Tongue (tissue), 2 donors: ENCODE results near the gene SLC29A3. TPM values are rescaled to one million over a fixed set of nuclear protein-coding genes. Genes with fewer than 3 reads are reported as not detected.

Experiments
- DNase-seq: peaks from one replicate; pipeline ENCODE4 v3.0.0-alpha.2; 2015
- total RNA-seq: library from RNA; depleted of rRNA; stranded (reverse); fragments of >200 nt; gene quantifications from one replicate; pipeline ENCODE4 v1.2.3, GENCODE V29; 2014

The SLC29A3 gene
- total RNA-seq, 1 donor from 2014 or later: 1.9 TPM

DNA sequence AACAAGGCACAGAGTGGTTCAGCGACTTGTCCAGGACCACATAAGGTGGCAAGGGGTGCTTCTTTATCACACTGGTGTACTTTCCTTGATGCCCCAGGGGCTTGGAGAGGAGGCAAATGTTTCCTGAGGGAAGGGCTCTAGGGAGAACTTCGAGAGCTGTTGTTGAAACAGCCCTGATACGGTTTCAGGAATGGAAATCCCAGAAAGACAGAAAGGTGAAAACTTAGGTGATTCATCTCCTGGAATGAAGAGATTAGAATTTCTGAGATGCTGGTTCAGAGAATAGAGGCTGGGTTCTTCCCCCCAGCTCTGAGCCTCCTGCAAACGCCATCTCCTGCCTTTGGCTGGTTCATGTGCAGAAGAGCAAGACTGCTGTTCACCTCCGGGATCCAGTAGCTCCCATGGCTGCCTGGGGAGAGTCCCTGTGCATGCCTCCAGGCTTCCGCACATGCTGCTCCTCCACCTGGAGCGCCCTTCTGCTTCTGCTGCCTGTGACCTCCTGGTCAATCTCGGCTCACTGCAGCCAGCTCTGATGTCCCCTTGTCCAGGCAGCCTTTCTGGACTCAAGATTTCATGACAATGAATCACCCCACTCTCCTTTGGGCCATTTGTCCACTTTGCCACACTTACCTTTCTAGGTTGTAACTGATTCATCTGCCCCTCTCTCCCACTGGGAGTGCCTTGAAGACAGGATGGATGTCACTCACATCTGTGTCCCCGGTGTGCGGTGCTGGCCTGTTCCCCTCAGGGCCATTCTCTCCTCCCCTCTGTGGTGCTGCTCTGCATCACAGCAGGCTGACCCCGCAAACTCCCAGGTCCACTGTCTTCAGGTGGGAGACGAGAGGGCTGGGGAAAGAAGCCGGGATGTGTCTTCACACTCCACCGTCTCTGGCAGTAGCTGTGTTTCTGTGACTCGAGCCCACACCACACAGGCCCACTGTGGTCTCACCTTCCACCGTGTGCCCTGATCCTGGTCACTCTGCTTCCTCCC, 74.0 kb downstream of the SLC29A3 start:
- no peak for DNase-seq

DNA sequence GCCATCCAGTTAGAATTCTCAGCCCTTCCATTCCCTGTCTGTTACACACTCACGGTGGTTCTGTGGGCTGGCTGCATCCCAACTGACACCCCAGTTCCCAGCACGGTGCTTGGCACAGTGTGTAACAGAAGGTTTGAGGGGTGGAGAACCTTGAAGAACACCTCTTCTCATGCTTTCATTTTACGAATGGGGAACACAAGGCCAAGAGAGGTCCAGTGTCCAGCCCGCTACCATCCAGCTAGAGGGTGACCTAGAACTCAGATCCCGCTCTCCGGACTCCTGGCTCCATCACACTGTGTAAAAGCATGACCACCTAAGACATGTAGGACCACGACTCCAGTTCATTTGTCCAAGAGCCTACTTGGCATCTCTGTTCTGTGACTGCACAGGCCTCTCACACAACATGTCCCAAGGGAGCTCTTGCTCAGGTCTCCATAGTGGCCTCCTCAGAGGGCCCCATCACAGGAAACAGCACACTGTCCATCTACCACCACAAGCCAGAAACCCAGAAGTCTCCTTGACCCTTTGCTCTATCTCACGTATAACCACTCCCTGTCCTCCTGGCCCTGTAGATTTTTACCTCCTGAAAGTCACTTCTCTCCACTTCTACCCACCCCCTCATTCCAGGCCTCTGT, 74.9 kb downstream of the SLC29A3 start:
- no peak for DNase-seq

DNA sequence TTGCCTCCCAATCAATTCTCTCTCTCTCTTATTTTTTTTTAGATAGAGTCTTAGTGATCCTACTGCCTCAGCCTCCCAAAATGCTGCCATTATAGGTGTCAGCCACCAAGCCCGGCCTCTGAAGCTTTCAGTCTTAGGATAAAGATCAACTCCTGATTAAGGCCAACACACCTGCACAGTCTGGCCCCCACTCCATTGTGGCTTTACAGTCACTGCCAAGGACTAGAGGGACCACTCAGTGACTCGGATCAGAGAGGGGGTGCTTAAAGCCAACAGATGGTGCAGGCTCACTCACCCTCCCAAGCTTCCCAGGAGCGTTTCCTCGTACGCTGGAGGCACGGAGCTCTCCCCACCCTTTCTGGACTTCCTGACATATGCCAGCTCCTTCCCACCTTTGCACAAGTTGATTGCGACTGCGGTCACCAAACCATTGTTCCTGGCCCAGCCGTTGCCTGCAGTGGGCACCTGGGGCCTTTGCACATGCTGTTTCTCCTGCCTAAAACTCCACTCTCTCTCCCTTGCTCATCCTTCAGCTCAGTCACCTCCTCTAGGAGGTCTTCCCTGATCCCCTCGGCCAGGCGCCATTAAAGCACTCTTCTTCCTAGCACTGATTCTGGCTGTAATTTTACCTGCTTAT, 76.0 kb downstream of the SLC29A3 start:
- DNase-seq: no peak

DNA sequence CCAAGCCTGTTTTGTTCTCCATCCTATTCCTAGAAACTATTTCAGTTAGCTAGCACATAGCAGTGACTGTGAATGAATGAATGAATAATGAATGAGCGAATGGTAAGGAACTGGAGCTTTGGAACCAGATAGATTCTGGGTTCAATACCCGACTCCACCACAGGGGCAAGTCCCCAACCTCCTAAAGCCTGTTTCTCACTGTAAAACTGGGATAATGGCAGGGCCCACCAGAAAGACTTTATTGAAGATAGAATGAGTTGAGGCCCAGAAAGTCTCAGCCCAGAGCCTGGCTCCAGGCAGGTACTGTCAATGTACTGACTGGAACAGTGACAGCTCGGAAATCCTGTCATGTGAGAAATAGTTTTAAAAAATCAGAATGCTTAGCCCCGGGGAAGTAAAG, 76.6 kb downstream of the SLC29A3 start:
- DNase-seq: no peak

DNA sequence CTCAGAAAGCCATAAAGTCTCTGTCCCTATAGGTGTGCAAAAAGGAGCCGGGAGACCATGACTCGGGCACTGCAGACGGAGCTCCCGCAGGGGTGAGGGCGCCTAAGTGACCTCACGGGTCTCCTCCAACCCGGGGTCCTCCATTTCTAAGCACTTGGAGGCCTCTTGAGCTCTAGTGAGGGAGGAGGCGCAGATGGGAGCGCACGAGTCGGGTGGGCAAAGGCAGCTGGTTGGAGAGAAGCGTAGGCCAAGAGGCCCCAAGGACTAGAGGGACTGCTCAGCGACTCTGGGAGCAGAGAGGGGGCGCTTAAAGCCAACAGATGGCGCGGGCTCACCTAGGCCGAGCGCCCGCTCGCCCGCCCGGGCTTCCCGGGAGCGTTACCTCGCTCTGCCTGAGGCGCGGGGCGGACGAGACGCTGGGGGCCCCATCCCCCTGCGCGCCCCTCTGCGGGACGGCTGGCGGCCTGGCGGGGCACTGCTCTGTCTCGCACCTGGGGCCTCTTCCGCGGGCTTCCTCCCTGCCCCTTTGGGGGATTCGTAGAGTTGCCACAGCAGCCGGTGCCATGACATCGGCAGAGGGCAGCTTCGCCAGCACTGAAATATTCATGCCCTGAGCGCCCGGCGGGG, 77.1 kb downstream of the SLC29A3 start:
- peak; percentile 89 for DNase-seq

DNA sequence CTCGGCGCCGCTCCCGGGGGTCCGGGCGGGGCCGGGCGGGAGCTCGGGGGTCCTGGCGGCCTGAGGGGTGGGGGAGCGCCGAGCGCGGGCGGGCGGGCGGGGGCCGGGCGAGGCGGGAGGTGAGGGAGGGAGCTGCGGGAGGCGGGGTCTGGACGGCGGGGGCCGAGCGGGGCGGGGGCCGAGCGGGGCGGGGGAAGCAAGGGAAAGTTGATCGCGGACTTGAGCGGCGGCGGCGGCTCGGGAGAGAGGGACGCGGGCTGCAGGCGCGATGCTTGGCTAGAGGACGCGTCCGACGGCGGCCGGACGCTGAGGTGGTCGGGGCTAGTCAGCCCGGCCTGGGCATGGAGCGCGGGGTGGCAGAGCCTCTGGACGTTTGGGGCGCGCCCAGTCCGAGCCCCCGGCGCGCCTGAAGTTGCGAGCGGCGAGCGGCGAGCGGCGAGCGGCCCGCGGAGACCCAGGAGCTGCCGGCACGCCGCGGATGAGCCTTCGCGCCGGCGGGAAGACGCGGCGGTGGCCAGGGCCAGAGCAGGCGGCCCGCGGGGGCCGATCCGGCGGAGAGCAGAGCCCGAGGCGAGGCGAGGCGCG, 77.7 kb downstream of the SLC29A3 start, which contains the start of gene CDH23:
TSS of gene CDH23 (plus strand) at position 210 of the 585 bp plus-strand sequence. CDS start 42,912 bp downstream, outside the sequence.
- peak; percentile 74 for DNase-seq

DNA sequence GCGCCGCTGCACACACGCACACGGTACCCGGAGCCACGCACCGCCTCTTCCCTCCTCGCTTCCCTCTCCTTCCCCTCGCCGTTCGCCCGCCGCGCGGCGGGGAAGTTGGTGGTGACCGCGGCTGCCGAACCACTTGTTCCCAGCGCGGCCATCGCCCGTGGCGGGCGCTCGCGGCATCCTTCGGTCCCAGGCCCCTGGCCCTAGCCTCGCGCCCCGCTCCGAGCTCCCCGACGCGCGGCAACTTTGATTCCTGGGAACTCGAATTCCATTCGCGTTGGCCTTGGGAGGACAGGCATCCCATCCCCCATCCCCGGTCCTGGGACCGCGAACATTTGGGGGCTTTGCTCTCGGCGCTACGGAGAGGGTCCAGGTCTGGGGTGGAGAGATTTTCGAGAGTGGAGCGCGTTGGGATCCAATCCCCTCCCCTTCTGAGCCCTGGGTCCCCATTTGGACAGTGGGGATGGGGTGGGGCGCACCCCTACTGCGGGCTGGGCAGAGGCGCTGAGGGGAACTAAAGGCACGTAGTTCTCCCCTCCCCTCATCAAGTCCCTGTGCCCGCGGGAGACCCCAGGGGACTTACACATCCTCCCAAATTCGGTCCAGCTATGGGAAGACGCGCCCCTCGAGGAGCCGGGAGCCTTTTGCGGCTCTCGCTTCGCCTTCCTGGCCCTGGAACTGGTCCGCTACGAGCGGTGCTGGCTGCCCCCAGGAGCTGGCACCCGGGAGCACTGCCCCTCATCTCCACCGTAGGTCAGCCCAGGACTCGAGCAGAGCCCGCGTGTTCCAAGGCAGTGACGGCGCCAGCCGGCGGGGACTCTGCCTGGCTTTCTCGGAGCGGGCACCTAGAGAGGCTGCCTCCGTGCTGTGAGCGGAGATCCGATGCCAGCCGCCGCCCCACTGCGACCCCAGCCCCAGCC, 78.5 kb downstream of the SLC29A3 start:
- DNase-seq: peak; percentile 14

DNA sequence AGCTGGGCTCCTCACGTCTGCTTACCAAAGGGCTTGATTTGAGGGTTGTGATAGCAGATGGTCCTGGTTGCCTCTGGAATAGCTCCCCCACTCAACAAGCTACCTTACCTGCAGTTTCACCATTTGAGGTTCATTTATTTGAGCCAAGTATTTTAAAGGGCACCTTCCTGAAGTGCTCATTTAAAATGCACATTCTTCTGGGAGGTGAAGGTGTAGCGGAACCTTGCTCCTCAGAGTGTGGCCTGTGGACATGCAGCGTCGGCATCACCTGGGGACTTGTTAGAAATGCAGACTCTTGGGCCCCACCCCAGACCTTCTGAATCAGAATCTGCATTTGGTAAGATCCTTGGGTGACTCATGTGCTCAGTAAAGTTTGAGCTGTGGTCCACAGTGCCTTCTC, 79.9 kb downstream of the SLC29A3 start:
- DNase-seq: no peak

DNA sequence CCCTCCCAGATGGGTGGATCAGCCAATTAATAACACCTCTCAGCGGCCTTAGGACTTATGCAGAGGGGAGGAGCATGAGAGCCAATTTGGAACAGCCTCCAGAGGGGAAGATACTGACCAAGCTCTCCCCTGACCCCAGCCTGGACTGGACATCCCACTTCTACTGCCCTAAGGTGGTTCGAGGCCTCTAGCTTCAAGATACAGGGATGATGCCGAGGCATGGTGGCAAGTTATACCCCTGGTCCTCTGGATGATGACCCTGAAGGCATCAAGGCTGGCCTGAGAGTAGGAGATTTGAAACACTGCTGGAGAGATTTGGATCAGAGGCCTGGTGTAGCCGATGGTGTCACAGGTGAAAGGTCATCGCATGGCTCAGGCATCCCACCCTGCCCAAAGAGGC, 80.9 kb downstream of the SLC29A3 start:
- no peak for DNase-seq

DNA sequence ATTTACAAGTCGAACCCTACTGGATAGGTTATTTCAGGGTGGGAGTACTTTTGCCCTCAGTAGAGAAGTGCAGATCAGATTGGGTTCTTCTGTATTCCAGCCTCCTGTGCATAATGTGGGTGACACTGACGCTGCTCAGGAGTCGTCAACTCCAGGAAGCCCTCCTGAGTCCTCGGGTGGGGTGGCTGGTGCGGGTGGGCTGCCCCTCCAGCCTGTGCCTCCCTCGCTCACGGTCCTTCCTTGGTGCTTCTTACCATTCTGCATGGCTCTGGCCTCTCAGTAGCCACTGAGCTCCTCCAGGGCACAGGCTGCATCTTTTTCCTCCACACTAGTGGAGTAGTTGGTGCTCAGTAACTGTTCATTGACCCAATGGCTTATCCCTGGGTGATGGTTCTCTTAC, 82.0 kb downstream of the SLC29A3 start:
- no peak for DNase-seq

DNA sequence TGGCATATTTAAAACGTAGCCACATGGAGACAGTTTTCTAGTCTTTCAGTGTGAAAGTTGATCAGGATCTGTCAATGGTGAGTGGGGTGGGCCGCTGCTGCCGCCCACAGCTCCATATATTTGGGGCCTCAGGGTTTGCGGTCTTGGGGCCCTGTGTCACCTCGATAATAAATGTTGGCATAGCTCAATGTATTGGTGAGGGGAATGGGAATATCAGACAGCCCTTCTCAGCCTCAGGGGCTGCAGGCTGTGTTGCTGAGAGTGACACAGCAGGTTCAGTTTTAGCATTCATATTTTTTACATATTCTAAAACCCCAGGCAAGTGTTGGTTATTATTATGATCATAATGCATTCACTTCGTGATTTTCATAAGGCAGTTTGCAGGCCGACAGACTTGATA, 82.9 kb downstream of the SLC29A3 start:
- DNase-seq: no peak

DNA sequence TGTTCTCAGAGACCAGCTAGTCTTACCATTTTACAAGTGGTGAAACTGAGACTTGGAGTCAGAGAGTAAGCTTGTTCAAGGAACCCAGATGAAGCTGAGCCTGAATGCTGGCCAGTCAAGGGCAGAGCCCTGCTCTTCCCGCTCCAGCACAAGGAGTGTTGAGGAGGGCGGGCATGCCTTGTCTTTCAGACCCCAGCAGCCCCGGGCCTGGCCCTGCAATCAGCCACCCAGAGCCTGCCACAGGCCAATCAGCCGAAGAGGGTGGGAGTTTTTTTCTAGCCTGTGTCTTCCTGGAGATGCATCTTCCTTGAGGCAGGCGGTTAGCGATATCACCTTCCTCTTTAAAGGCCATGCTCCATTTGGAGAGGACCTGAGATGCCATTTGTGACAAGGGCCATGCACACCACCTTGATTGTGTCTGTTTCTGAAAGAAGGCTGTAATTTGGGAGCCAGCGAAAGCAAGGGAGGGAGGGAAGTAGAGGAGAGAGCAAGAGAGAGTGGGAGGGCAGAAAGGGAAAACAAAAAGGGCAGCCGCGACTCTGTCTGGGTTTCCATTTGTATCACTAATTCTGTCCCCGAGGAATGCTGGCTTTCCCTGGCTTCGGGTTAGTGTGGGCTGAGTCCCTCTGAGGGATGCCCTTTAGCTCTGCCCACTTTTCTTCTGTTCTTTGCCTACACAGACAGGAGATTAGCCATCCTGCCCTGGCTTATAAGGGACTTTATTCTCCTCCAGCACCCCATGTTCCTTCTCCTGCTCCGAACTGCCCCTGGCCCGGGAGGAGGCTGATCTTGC, 85.6 kb downstream of the SLC29A3 start:
- DNase-seq: no peak

DNA sequence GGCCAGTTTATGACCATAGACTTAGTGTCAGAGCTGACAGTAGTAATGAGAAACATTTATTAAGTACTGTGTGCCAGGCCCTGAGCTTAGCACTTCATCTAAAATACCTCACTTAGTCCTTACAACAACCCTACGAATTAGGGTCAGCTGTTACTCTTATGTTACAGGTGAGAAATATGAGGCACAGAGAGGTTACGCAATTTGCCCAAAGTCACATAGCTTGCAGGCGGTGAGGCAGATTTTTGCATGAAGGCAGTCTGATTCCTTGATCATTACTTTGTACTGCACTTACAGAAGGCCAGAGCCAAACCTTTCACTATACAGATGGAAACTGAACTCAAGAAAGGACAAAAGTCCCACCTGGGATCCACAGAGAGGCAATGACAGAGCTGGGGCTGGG, 87.8 kb downstream of the SLC29A3 start:
- no peak for DNase-seq

DNA sequence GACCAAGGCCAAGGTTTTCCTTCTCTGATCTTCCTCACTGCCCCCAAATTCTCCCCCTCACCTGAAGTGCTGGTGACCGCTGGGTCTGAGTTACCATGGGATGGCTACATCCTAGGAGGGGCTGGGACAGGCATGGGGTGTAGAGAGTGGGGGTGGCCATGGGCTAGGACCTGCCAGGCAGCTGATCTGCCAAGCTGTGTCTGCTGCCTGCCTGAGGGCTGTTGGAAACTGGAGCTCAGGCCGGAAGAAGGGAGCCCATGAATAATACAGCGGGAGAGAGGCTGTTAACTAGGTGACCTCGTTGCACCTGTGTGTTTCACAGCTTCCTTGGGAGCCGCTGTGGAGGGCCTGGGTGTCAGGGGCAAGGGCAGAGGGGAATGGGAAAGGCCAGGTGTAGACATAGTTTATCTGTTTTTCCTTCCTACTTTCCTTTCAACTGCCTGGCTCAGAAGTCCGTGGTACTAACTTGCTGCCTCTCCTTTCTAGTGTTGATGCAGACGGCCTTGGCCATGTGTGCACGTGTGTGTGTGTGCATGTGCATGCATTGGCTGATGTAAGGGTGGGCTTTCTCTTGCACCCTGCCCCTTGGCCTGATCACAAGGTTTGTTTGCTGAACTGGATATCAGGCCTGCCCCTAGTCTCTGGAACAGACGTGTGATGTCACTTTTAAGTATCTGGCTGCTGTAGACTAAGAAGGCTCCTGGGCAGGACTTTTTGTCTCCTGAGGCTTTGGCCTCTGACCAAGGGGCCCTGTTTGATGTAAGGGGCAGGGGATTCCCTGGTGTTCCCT, 89.6 kb downstream of the SLC29A3 start:
- DNase-seq: no peak

DNA sequence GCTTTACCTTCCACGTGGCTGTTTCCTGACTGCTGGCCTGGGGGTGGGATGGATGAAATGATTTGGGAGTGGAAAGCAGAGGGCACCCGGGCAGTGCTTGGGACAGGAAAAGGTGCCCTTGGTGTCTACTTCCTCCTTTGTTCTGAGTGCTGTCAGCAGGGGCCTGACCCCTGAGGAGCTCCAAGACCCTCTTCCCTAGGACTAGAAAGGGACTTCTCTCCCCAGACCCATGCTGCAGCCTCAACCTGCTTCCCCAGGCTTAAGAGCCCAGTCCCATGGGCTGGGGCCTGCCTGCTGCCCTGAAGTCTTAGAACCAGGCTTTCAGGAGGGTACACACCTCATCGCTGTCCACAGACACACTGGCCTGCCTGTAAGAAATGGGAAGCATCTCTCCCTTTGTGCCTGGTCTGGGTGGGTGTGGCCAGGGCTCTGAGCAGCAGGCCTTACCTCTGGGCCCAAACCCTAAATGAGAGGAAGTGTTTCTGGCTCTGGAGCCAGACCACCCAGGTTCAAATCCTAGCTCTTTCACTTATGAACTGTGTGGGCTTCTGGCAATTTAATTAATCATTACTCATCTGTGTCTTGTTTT, 90.6 kb downstream of the SLC29A3 start:
- DNase-seq: no peak
